SK-N-SH (cell line): Measurements from ENCODE around the gene ICA1. TPM values are rescaled to one million over a fixed set of nuclear protein-coding genes. Genes with fewer than 3 reads are reported as not detected.

Experiments
- CTCF ChIA-PET: fragments of 300-600, 350-600 bp; formaldehyde crosslinking; extraction: SDS; loops from one replicate; lab custom pipeline; 2021; lab: Yijun Ruan, JAX
- POLR2A ChIA-PET: fragments of 350-600 bp; sonication (Branson Sonifier 250); formaldehyde crosslinking; extraction: SDS; loops from one replicate; lab custom pipeline; 2020; ENCODE audit warnings: antibody characterized with exemption, inconsistent platforms; lab: Yijun Ruan, JAX
- DNase-seq: peaks from one replicate; pipeline ENCODE4 v3.0.0; 2012
- H2AFZ ChIP-seq: fragments of 200-600 bp; sonication (generic); 2 replicates; pipeline ENCODE4 v1.8.1; 2016; ENCODE audit warnings: antibody characterized with exemption, mild to moderate bottlenecking, low read depth
- H3F3A ChIP-seq: fragments of 200-600 bp; sonication (generic); replicated peaks from 2 replicates; pipeline ENCODE3; 2016; ENCODE audit warnings: antibody characterized with exemption, mild to moderate bottlenecking; ENCODE audit not compliant: insufficient read depth
- H3K27ac ChIP-seq, 2 experiments: fragments of 200-500 bp in 1 of 2; fragments of 200-600 bp in 1 of 2; sonication (Bioruptor generic) in 1 of 2; sonication (generic), shearing (Covaris generic) in 1 of 2; 2 replicates each; pipeline versions ENCODE4 v1.5.1 to v1.6.1; 2014 to 2016; ENCODE audit warnings: low read depth in 2 of 2, inconsistent platforms in 1 of 2, low read length in 1 of 2, mild to moderate bottlenecking in 1 of 2, mixed read lengths in 1 of 2
- H3K27me3 ChIP-seq: fragments of 200-600 bp; sonication (generic), shearing (Covaris generic); 2 replicates; pipeline ENCODE4 v1.6.1; 2016; ENCODE audit warnings: mixed run types; ENCODE audit not compliant: insufficient read depth
- H3K36me3 ChIP-seq, 2 experiments: fragments of 200-500 bp in 1 of 2; fragments of 200-600 bp in 1 of 2; sonication (Bioruptor generic) in 1 of 2; sonication (generic) in 1 of 2; replicated peaks in 1 of 2; 2 replicates each; pipeline versions ENCODE3 to v1.5.1; 2014 to 2016; ENCODE audit warnings: low read length in 1 of 2, mild to moderate bottlenecking in 1 of 2; ENCODE audit not compliant: insufficient read depth in 2 of 2, control insufficient read depth in 1 of 2
- H3K4me1 ChIP-seq, 2 experiments: fragments of 200-500 bp in 1 of 2; fragments of 200-600 bp in 1 of 2; sonication (Bioruptor generic) in 1 of 2; sonication (generic), shearing (Covaris generic) in 1 of 2; 2 replicates each; pipeline versions ENCODE4 v1.5.1 to v1.6.1; 2014 to 2016; ENCODE audit warnings: low read depth in 1 of 2, low read length in 1 of 2, mixed run types in 1 of 2; ENCODE audit not compliant: insufficient read depth in 2 of 2, control insufficient read depth in 1 of 2
- H3K4me2 ChIP-seq: fragments of 200-600 bp; sonication (generic), shearing (Covaris generic); 2 replicates; pipeline ENCODE4 v1.6.1; 2017; ENCODE audit warnings: mixed run types
- H3K4me3 ChIP-seq, 2 experiments: fragments of 200-500 bp in 1 of 2; fragments of 200-600 bp in 1 of 2; sonication (Bioruptor generic) in 1 of 2; sonication (generic), shearing (Covaris generic) in 1 of 2; 2 replicates each; pipeline versions ENCODE4 v1.5.1 to v1.8.1; 2014 to 2016; ENCODE audit warnings: low read depth in 2 of 2, inconsistent platforms in 1 of 2, low read length in 1 of 2, mild to moderate bottlenecking in 1 of 2, mixed read lengths in 1 of 2, moderate library complexity in 1 of 2
- H3K79me2 ChIP-seq: fragments of 200-600 bp; sonication (generic); 2 replicates; pipeline ENCODE4 v1.8.1; 2017; ENCODE audit warnings: mild to moderate bottlenecking; ENCODE audit not compliant: insufficient read depth
- H3K9ac ChIP-seq: fragments of 200-600 bp; sonication (generic); 2 replicates; pipeline ENCODE4 v1.6.1; 2017; ENCODE audit warnings: mixed run types
- H3K9me2 ChIP-seq: fragments of 200-600 bp; sonication (generic); 2 replicates; pipeline ENCODE4 v1.6.1; 2017; ENCODE audit warnings: mixed run types
- H3K9me3 ChIP-seq: fragments of 200-600 bp; sonication (generic); 2 replicates; pipeline ENCODE4 v1.6.1; 2017; ENCODE audit warnings: mixed run types, mild to moderate bottlenecking, moderate library complexity
- H4K20me1 ChIP-seq: fragments of 200-600 bp; sonication (generic); 2 replicates; pipeline ENCODE4 v1.6.1; 2017; ENCODE audit warnings: mild to moderate bottlenecking, mixed run types; ENCODE audit not compliant: insufficient read depth
- CHD2 ChIP-seq: fragments of 150-350 bp; IDR thresholded peaks from 2 replicates; pipeline ENCODE4 v1.6.1; 2018; ENCODE audit warnings: low read length; ENCODE audit not compliant: partially characterized antibody
- EZH2phosphoT487 ChIP-seq: fragments of 200-600 bp; sonication (generic); IDR thresholded peaks from 2 replicates; pipeline ENCODE4 v1.6.1; 2017; ENCODE audit warnings: low read depth, mixed run types, mild to moderate bottlenecking, antibody characterized with exemption, moderate library complexity, borderline replicate concordance
- FOSL2 ChIP-seq: IDR thresholded peaks from 2 replicates; pipeline ENCODE4 v1.4.0; 2012; ENCODE audit warnings: low read depth, mild to moderate bottlenecking, moderate library complexity, borderline replicate concordance
- GABPA ChIP-seq: IDR thresholded peaks from 2 replicates; pipeline ENCODE4 v1.4.0; 2012; ENCODE audit warnings: low read depth, mild to moderate bottlenecking
- GATA2 ChIP-seq: sonication (generic); formaldehyde crosslinking; IDR thresholded peaks from 2 replicates; pipeline ENCODE4 v1.5.0; 2020; ENCODE audit warnings: mild to moderate bottlenecking, missing genetic modification reagents
- POLR2AphosphoS5 ChIP-seq: IDR thresholded peaks from 2 replicates; pipeline ENCODE4 v1.6.1; 2012; ENCODE audit warnings: low read depth, low read length
- RCOR1 ChIP-seq: fragments of 150-350 bp; IDR thresholded peaks from 2 replicates; pipeline ENCODE4 v1.6.1; 2017; ENCODE audit warnings: antibody characterized with exemption, low read length
- RXRA ChIP-seq: IDR thresholded peaks from 2 replicates; pipeline ENCODE4 v1.4.0; 2012; ENCODE audit warnings: low read depth, mild to moderate bottlenecking, borderline replicate concordance
- SMC3 ChIP-seq: IDR thresholded peaks from 2 replicates; pipeline ENCODE4 v1.6.1; 2012; ENCODE audit warnings: low read depth, low read length, improper control_type of control experiment
- TCF12 ChIP-seq: IDR thresholded peaks from 2 replicates; pipeline ENCODE4 v1.4.0; 2012
- YY1 ChIP-seq: IDR thresholded peaks from 2 replicates; pipeline ENCODE4 v1.4.0; 2012; ENCODE audit warnings: low read depth, mild to moderate bottlenecking
- WGBS: methylation state at CpG from one replicate; pipeline ENCODE4 v1.1.6; 2017; ENCODE audit warnings: low lambda C conversion rate; 5-methylcytosine and 5-hydroxymethylcytosine counted together
- polyA plus RNA-seq, 3 experiments: library from polyadenylated mRNA; depleted of rRNA; stranded (reverse); fragments of >200 nt; gene quantifications; 2 replicates each; pipeline ENCODE4 v1.2.3, GENCODE V29; 2012
- TF ChIP-seq, protein P1 (sequence below): IDR thresholded peaks from 2 replicates; pipeline ENCODE4 v1.4.0; 2012; ENCODE audit warnings: low read depth, borderline replicate concordance
- TF ChIP-seq, protein P2 (sequence below): fragments of 150-350 bp; IDR thresholded peaks from 2 replicates; pipeline ENCODE4 v1.6.1; 2017; ENCODE audit warnings: antibody characterized with exemption, low read length, low read depth, borderline replicate concordance
- TF ChIP-seq, protein P3 (sequence below): IDR thresholded peaks from 2 replicates; pipeline ENCODE4; 2012

The ICA1 gene
- polyA plus RNA-seq, 1 of the 3 experiments (the other 2 are of a cell fraction) = 2.4 TPM

DNA sequence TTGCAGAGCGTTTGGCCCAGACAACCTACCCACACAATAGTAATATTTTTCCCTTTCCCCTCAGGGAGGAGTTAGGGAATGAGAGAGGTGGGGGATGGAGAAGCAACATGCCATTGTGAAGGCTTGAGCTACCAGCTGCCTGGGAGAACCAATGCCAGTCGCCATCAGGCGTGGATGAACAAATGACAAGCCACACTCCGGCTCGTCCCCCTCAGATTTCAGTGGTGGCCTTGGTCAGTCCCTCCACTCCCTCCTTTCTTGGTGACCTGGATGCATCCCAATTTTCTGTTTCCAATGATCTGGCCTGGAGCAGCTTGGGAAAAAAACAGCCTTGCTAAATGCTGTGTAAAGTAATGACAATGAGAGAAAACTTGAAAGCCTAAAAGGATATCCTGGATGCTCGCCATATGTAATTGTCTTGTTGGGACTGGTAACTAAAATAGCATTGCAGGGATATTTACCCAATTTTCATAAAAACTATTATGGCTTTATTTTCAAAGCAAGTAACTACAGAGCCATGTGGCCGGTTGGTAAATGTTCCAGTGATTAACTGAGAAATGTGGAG, 110.7 kb downstream of the ICA1 start:
- Histone ChIP-seq H3K4me1 (peaks cover 0 to 47% of the 10 kb centered on the region in 2 experiments; a peak in 2 of 4 replicates), H3K79me2 (no peaks in the 10 kb centered on the region), H4K20me1 (no peaks in the 10 kb centered on the region), H3K9me2 (no peaks in the 10 kb centered on the region), H3K36me3 (peaks cover 0 to 2% of the 10 kb centered on the region in 2 experiments), H3K4me2 (no peak overlapping the region), H3K9ac (no peak overlapping the region), H3F3A (no peaks in the 10 kb centered on the region), H3K27ac (peak overlapping the region in 1 of 2 experiments; percentile 64; a peak in 2 of 4 replicates), H2AFZ (no peak overlapping the region; the same call in 1 of the 2 replicates), H3K27me3 (no peaks in the 10 kb centered on the region), H3K4me3 (no peak overlapping the region), H3K9me3 (no peaks in the 10 kb centered on the region)
- TF ChIP-seq YY1 (no peak), RCOR1 (no peak), SMC3 (no peak), GATA2 (CRISPR knock-in tag) (no peak), RXRA (no peak), EZH2phosphoT487 (no peak), GABPA (no peak)
- TF ChIP-seq, protein P1, sequence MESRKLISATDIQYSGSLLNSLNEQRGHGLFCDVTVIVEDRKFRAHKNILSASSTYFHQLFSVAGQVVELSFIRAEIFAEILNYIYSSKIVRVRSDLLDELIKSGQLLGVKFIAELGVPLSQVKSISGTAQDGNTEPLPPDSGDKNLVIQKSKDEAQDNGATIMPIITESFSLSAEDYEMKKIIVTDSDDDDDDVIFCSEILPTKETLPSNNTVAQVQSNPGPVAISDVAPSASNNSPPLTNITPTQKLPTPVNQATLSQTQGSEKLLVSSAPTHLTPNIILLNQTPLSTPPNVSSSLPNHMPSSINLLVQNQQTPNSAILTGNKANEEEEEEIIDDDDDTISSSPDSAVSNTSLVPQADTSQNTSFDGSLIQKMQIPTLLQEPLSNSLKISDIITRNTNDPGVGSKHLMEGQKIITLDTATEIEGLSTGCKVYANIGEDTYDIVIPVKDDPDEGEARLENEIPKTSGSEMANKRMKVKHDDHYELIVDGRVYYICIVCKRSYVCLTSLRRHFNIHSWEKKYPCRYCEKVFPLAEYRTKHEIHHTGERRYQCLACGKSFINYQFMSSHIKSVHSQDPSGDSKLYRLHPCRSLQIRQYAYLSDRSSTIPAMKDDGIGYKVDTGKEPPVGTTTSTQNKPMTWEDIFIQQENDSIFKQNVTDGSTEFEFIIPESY = no peak
- DNase-seq = no peak
- ChIA-PET POLR2A (no interaction called here), CTCF (interaction anchor here (0.8 kb wide), 1 partner anchor 66 kb away, joined by 3 read pairs; no protein-coding TSS in a partner anchor)
- WGBS = 83% methylated on average over 7 of the region's 7 CpGs

DNA sequence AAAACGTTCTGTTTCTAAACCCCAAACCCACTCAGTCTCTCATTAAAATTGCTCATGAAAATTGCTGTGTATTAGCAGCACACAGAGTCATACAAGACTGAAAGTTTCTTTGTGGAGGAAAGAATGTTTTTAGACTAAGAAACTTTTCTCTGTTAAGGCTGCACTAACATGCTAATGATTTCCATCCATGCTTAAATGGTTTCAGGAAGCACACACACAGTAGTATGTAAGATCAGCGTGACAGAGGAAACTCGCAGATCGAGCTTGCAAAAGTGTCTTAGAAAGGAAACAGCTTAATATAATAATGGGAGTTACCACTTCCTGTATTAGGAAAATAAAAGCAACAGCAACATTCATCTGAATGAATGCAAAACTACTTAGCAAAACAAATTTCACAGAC, 112.7 kb downstream of the ICA1 start:
- Histone ChIP-seq H3K9me3 (no peaks in the 10 kb centered on the region), H3K79me2 (no peaks in the 10 kb centered on the region), H3K4me2 (no peak overlapping the region), H3K27ac (0 out of 4 replicates have a peak overlapping the region, but pooled peaks of 1 of the 2 experiments have one; percentile 7), H3K9ac (no peak overlapping the region), H3K27me3 (no peaks in the 10 kb centered on the region), H2AFZ (no peak overlapping the region), H3K4me3 (no peak overlapping the region), H4K20me1 (no peaks in the 10 kb centered on the region), H3K9me2 (no peaks in the 10 kb centered on the region), H3K36me3 (peaks cover 0 to 3% of the 10 kb centered on the region in 2 experiments), H3F3A (no peaks in the 10 kb centered on the region), H3K4me1 (peaks cover 0 to 37% of the 10 kb centered on the region in 2 experiments; a peak in 2 of 4 replicates)
- CTCF ChIA-PET = interaction anchor here (0.9 kb wide), 1 partner anchor 15 kb away, joined by 3 read pairs; no protein-coding TSS in a partner anchor
- TF ChIP-seq POLR2AphosphoS5 (no peak), RXRA (no peak), YY1 (no peak), TCF12 (no peak), EZH2phosphoT487 (no peak), CHD2 (no peak), FOSL2 (no peak)
- TF ChIP-seq, protein P2, sequence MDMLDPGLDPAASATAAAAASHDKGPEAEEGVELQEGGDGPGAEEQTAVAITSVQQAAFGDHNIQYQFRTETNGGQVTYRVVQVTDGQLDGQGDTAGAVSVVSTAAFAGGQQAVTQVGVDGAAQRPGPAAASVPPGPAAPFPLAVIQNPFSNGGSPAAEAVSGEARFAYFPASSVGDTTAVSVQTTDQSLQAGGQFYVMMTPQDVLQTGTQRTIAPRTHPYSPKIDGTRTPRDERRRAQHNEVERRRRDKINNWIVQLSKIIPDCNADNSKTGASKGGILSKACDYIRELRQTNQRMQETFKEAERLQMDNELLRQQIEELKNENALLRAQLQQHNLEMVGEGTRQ = no peak
- TF ChIP-seq, protein P3, sequence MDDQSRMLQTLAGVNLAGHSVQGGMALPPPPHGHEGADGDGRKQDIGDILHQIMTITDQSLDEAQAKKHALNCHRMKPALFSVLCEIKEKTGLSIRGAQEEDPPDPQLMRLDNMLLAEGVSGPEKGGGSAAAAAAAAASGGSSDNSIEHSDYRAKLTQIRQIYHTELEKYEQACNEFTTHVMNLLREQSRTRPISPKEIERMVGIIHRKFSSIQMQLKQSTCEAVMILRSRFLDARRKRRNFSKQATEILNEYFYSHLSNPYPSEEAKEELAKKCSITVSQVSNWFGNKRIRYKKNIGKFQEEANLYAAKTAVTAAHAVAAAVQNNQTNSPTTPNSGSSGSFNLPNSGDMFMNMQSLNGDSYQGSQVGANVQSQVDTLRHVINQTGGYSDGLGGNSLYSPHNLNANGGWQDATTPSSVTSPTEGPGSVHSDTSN = no peak
- DNase-seq = no peak
- 56% methylated on average over 4 of the region's 4 CpGs for WGBS
- POLR2A ChIA-PET = no interaction called here
